ENCODE data around the gene ZNF202. TPM values are rescaled to one million over a fixed set of nuclear protein-coding genes. Genes with fewer than 3 reads are reported as not detected.

Gene ZNF202
- total and polyA plus RNA-seq, 3 donors from 2014 or later = 24.4 to 30.7 (median 25.5) TPM

GRCh38 chr11:123684601-123685000 lies 56.9 kb downstream of the ZNF202 start:
- Histone ChIP-seq H3K27ac (no peak overlapping the region), H3K4me1 (no peaks in the 10 kb centered on the region), H3K4me3 (no peak overlapping the region), H3K36me3 (ENCODE audit: low read depth, missing control alignments) (no peaks in the 10 kb centered on the region), H3K27me3 (no peaks in the 10 kb centered on the region), H3K9me3 (no peaks in the 10 kb centered on the region)
- intact Hi-C loops (cut with DNase I; ENCODE audit: low total_unique reads) = no loop called here
- 90 to 96% methylated on average over 6 of the region's 6 CpGs for WGBS, 2 donors
- no peak for DNase-seq
- no peak for TF ChIP-seq POLR2A (IDR thresholded peaks at IDR 0.05)
- TF ChIP-seq CTCF (IDR thresholded peaks at IDR 0.05) = no peak

GRCh38 chr11:123683428-123684170 lies 57.9 kb downstream of the ZNF202 start:
- Histone ChIP-seq H3K9me3 (no peaks in the 10 kb centered on the region), H3K36me3 (ENCODE audit: low read depth, missing control alignments) (no peaks in the 10 kb centered on the region), H3K27ac (no peak overlapping the region), H3K27me3 (no peaks in the 10 kb centered on the region), H3K4me1 (no peaks in the 10 kb centered on the region), H3K4me3 (no peak overlapping the region)
- DNase-seq = no peak
- no peak for TF ChIP-seq POLR2A (IDR thresholded peaks at IDR 0.05)
- TF ChIP-seq CTCF (IDR thresholded peaks at IDR 0.05) = no peak
- WGBS, 2 donors = 54 to 66% methylated on average over 8 of the region's 8 CpGs
- intact Hi-C loops (cut with DNase I; ENCODE audit: low total_unique reads) = no loop called here

GRCh38 chr11:123682696-123683410 lies 58.6 kb downstream of the ZNF202 start:
- Histone ChIP-seq H3K27ac (no peak overlapping the region), H3K4me3 (no peak overlapping the region), H3K27me3 (no peaks in the 10 kb centered on the region), H3K9me3 (no peaks in the 10 kb centered on the region), H3K4me1 (no peaks in the 10 kb centered on the region), H3K36me3 (ENCODE audit: low read depth, missing control alignments) (no peaks in the 10 kb centered on the region)
- intact Hi-C loops (cut with DNase I; ENCODE audit: low total_unique reads) = no loop called here
- DNase-seq = no peak
- 62 to 68% methylated on average over 5 of the region's 5 CpGs for whole genome bisulfite sequencing, 2 donors
- no peak for TF ChIP-seq POLR2A (IDR thresholded peaks at IDR 0.05)
- no peak for TF ChIP-seq CTCF (IDR thresholded peaks at IDR 0.05)

GRCh38 chr11:123681030-123681429 lies 60.4 kb downstream of the ZNF202 start:
- WGBS, 2 donors = 82 to 91% methylated on average over 2 of the region's 2 CpGs
- H3K27ac ChIP-seq = no peak overlapping the region
- H3K9me3 ChIP-seq = no peaks in the 10 kb centered on the region
- no peak for DNase-seq
- no peaks in the 10 kb centered on the region for H3K36me3 ChIP-seq (ENCODE audit: low read depth, missing control alignments)
- intact Hi-C loops (cut with DNase I; ENCODE audit: low total_unique reads) = no loop called here
- H3K4me3 ChIP-seq = no peak overlapping the region
- TF ChIP-seq POLR2A (IDR thresholded peaks at IDR 0.05) (no peak), CTCF (IDR thresholded peaks at IDR 0.05) (no peak)
- H3K4me1 ChIP-seq = no peaks in the 10 kb centered on the region
- no peaks in the 10 kb centered on the region for H3K27me3 ChIP-seq

All from testis (tissue), 3 donors.